GM21526 (cell line): Measurements from ENCODE around the gene VEZT.
"Not testable (repeated sequence)": the region's sequence is repeated elsewhere in the genome, so short reads cannot be mapped to it uniquely, and the experiment has no call there.

Experiments
- ATAC-seq: cut with Tn5 transposase; IDR thresholded peaks from one replicate; pipeline ENCODE4 v1.9.1; 2021; ENCODE audit warnings: moderate library complexity; ENCODE audit not compliant: unreplicated experiment, low FRiP score

VEZT gene

DNA sequence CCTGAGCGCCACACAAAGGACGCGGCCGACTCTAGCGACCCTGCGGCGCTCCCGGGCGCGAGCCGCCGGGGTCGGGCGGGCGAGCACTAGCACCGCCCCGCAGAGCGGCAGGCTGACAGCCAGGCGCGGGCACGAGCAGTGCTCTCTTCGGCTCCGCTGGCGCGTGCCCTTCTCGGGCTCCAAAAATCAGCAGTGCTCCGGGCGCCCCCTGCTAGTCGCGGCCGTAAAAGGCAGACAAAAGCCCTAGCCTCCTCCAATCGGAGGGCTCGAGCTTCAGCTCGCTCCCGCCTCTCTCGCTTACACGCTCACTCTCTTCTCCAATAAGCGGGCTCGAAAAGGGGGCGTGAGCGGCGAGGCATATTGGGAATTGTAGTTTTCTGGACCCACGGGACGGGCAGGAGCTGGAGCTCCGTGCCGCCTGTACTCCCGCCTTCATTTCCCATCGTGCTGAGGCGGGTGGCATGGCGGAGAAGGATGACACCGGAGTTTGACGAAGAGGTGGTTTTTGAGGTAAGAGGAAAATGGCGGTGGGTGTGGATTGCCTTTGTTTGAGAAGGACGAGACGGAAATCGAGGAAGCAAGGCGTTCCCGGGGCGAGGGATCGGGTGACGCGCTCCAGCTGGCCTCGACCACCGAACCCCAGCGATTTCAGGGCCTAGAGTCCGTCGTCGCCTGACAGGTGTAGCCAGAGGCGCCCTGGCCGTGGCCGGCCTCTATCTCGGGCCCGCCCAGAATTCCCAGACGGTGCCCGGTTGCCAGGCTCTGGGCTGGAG, at the start of gene VEZT, which contains the start of gene FGD6:
Gene VEZT, plus strand, starts transcription at position 431 of the 773 bp plus-strand sequence. Its CDS starts 44 bp downstream, at position 475.
Gene FGD6, minus strand, starts transcription at position 91 of the 773 bp plus-strand sequence. CDS start 227 bp downstream, outside the sequence.
- ATAC-seq, result peak; percentile 94

DNA sequence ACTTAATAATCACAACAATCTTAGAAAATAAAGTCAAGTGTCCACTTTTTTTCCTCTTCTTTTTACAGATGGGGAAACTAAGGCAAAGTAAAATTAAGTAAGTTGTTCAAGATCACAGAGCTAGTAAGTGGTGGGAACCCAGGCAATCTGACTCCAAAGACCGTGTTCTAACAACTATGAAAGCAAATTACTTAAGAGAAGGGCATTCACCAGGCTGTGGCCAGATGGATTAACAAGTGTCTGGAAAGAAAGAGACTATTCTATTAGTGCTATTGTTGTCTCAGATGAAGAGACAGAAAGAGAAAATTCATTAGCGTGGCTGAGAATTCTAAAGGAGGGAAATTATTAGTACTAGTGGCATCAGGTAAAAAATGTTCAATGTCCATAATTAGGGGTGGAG, 48.9 kb upstream of the VEZT start:
- ATAC-seq, result no peak

GRCh38 chr12:95169368-95169767, 48.2 kb upstream of the VEZT start:
- no peak for ATAC-seq

- ATAC-seq, result no peak
These were observed 44.0 kb upstream of the VEZT start for GRCh38 chr12:95173392-95174251.

DNA sequence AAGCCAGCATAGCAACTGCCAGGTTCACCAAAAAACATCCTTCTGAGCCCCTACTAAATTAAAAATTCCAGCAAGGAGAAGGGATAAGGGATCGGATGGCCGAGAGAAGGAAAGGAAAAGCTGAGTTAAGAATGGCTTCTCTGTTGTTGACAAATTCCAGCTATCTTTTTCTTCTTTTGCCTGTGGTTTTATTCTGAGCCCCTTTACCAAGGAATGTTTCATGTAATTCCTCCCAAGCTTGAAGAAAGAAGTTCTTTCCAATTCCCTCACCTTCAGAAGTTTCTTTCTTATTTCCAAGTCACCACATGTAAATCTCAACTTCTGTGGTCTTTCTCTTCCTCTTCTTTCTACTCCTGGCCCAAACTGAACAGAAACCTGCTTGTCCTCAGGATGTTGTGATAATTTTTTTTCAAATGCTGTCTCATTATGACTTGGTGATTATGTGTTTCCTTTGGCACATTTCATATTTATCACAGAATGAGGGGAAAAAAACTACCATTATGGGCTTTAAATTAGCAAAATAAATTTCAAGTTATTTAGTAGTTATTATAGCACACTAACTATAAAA, 40.3 kb upstream of the VEZT start:
- ATAC-seq, result no peak

DNA sequence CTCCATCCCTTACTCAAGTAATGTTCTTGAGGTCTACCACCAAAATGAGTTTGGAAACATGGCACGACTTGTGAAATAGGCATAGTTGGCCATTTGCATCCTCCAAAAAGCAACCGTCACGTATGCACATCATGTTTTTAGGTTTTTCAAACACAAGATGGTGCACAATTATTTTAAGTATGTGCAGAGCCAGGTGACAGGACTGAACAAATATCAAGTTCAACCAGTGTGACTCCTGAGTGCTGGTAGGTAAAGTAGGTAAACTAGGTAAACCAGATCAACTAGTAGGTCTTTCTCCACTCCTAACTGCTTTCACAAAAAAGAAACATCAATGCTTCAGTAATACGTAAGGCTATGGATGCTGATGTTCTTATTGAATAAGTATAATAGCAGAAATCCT, 39.5 kb upstream of the VEZT start:
- ATAC-seq, result no peak

DNA sequence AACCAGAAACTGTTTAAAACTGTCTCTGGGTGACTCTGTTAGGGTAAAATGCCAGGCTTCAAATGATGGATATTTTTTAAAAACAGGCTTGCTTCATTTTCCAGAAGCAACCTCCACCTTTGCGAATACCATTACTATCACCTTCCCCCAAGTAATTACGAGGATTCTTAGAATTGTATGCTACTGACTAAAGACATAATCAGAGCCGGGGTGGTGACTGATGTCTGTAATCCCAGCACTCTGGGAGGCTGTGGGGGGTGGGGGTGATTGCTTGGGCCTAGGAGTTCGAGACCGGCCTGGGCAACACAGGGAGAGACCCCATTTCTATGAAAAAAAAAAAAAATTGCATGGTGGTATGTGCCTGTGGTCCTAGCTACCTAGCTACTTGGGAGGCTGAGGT, 38.6 kb upstream of the VEZT start:
- no peak for ATAC-seq

DNA sequence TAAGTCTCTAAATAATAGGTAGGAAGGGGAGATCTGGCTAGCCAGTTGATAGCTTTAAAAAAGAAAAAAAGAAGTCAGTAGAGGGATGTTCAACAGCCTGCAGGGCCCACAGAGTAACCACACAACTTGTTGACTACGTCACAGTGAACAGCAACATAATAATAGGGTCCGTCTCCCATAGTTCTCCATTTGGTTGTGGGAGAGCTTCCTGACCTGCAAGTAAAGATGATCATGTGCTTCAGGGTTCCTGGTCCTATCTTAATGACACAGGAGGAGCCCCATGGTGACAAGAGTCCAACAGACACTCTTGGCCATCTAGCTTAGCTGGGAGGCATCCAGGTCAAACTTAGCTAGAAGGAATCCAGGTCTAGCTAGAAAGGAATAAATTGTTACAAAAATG, 36.5 kb upstream of the VEZT start:
- ATAC-seq, result no peak

DNA sequence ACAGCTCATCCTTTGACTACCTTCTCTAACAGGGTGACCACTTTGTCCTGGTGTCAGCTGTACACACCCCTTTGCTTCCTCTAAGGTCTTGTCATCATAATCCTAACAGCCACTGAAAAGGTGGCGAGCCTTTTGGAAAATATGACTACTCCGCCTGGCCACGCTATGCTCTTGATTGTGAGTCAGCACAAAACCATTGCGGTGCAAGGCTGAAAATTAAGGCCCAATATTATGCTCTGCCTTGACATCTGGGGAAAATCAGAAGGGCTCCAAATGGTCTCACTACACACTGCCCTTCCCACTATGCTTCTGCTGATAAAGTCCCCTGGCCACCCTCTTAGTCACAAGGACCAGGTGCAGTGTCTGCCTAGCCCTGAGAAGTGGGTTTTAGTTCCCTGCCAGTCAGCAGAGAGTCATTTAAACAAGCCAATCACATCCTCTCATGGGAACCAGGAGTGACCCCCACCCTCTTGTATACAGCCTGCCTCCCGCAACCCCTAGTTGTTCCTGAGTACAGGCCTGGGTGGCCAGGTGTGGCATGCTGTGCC, 34.7 kb upstream of the VEZT start:
- ATAC-seq, result no peak

- no peak for ATAC-seq
These were observed 33.5 kb upstream of the VEZT start for GRCh38 chr12:95184121-95184520.

DNA sequence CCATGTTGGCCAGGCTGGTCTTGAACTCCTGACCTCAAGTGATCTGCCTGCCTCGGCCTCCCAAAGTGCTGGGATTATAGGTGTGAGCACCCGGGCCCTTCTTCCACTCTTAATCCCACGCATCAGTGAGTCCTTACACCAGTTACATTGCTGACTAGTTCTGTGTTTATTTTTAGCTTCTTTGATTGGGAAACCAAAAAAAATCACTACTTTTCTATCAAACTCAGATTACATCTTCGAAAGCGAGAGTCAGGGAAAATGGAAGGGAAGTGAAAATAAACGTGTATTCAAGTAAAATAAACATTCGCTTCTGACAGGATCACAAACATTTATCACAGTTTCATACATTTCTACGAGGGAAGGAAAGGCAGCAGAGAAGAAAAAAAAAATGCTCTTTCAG, 32.5 kb upstream of the VEZT start:
- no peak for ATAC-seq

GRCh38 chr12:95185854-95186253, 31.8 kb upstream of the VEZT start:
- no peak for ATAC-seq

- ATAC-seq, result no peak
These were observed 29.7 kb upstream of the VEZT start for GRCh38 chr12:95187865-95188415.

DNA sequence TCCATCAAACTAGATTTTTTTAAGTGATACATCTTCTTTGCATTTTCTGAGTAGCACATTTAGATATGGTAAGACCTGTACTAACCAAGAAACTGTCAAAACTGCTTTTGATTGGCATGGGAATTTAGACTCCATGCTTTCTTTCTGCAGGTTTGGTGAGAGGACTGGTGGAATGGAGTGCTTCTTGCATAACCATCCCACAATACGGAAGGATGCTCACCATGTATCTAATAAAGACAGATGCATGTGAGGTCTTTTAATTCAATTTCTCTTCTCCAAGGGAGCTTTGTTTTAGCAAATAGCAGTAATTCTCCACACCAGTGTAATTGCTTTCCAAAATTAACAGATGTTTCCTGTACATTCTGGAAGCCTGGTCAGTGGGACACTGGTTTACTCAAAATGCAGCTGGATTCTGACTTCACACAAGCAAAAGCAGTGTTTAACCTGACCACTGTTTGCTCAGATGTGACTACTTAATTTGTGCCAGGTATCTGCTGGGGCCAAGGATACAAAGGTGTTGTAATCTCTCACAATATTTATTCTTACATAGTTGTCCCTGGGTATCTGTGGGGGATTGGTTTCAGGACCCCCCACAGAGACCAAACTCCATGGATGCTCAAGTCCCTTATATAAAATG, 26.4 kb upstream of the VEZT start:
- ATAC-seq, result no peak

DNA sequence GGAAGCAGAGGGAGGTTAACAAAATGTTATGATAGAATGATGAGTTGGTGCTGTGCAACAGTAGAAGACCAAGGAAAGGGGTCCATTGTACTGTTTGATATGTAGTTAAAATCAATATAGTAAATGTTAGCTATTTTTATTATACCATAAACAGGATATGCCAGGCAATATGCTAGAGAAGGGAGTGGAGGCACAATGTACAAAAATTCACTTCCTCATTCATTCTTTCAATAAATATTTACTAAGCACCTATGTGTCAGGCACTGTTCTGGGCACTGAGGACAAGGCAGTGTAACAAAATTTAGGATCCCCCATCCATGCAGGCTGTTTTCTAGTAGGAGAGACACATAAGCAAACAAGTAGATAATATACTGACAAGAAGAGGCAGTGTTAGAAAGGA, 25.3 kb upstream of the VEZT start:
- no peak for ATAC-seq

DNA sequence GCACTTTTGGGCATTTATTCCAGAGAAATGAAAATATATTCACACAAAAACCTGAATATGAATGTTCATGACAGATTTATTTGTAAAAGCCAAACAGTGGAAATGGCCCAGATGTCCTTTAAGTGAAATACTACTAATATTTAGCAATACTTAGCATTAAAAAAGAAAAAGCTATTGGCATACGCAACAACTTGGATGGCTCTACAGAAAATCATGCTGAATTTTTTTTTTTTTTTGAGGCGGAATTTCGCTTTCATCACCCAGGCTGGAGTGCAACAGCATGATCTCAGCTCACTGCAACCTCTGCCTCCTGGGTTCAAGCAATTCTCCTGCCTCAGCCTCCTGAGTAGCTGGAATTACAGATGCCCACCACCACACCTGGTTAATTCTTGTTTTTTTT, 24.5 kb upstream of the VEZT start:
- ATAC-seq, result no peak

DNA sequence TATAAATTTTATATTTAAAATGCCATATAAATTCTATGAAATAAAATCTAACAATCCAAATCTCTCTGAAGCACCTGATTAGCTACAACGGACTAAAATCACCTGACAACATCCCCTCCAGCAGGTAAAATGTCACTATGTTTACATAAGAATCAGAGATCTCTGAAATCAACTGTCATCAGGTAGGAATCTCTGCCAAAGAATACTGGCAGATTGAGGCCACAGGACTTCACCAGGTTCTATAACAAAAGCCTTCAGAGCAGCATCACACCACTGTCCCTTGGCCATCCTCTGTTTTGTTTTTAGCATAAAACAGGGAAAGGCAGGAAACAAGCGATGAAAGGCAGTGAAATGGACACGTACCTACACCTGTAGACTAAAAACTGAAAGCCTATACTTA, 22.5 kb upstream of the VEZT start:
- ATAC-seq, result no peak

DNA sequence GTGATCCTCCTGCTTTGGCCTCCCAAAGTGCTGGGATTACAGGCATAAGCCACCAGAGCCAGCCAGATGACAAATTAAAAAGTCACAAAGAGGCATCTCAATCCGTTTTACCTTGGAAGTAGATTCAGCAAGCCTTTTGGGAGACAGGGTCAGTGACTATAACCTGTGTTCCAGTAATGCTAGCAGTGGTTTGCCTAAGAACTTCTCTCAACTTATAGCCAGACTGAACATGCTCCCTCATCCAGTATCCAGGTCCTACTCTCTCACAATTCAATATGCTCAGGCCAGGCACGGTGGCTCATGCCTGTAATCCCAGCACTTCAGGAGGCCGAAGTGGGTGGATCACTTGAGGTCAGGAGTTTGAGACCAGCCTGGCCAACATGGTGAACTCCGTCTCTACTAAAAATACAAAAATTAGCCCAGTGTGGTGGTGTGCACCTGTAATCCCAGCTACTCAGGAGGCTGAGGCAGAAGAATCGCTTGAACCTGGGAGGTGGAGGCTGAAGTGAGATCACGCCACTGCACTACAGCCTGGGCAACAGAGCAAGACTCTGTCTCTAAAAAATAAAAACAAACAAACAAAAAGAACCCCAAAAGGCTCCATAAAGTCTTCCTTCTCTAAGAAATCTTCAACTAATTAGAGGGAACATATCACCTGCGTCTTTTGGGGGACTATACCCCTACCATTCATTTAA, 20.6 kb upstream of the VEZT start:
- ATAC-seq, result not testable (repeated sequence)

DNA sequence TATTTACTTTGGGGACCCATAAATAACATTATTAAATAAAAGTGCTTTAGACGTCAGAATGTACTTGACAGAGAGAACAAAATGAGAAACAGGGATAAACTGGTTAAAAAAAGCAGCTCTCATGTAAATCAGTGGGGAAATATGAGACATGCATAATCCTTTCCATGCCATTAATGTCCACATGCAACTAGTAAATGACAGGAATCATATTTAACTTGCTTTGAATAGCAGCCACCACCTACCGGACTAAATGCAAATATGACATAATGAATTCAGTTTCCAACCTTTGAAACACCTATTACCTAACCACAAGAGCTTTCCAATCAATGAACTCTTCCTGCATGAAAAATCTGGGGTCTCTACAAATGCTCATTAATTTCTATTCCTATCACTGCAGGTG, 20.0 kb upstream of the VEZT start:
- no peak for ATAC-seq

DNA sequence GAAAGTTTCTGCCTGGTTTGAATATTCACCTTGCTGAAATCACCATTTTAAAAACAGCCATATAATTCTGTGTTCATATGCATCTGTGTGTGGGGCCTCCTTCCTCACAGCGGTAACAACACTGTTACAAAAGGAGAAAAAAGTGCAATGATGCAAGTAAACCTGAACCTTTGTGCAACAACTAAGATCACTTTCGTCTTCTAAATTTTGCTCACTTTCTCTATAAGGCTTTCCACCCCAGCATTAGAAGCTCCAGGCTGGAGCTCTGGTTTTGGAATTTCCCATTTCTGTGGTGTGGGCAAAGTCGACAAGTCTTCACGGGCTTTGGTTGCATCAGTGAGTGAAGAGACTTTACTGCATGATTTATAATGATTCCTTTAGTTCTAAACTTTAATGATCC, 18.7 kb upstream of the VEZT start:
- no peak for ATAC-seq
